Spleen (tissue), 11 donors: ENCODE results near the gene RYR2. TPM values are rescaled to one million over a fixed set of nuclear protein-coding genes. Genes with fewer than 3 reads are reported as not detected.

Source experiments
- DNase-seq: peaks from one replicate; pipeline ENCODE4 v3.0.0-alpha.2; 2020
- H3K27ac ChIP-seq, 8 donors: fragments of 200-600 bp; sonication (generic) in 7 of 8; 1 replicate in 4 of 8; 2 replicates in 4 of 8; pipeline versions ENCODE4 v1.5.0 to v1.8.0; 2016 to 2021; ENCODE audit warnings: inconsistent platforms in 4 of 8, mild to moderate bottlenecking in 4 of 8, moderate library complexity in 1 of 8
- H3K27me3 ChIP-seq, 7 donors: fragments of 200-600 bp; sonication (generic) in 6 of 7; replicated peaks in 1 of 7; 1 replicate in 4 of 7; 2 replicates in 3 of 7; pipeline versions ENCODE4 v1.5.0 to v1.8.0; 2016 to 2021; ENCODE audit warnings: inconsistent platforms in 3 of 7, mild to moderate bottlenecking in 1 of 7
- H3K36me3 ChIP-seq, 6 donors: fragments of 200-600 bp; sonication (generic) in 5 of 6; 1 replicate in 4 of 6; 2 replicates in 2 of 6; pipeline versions ENCODE4 v1.5.0 to v1.8.0; 2016 to 2021; ENCODE audit warnings: inconsistent platforms in 2 of 6
- H3K4me1 ChIP-seq, 6 donors: fragments of 200-600 bp; sonication (generic) in 5 of 6; 1 replicate in 3 of 6; 2 replicates in 3 of 6; pipeline versions ENCODE4 v1.5.0 to v1.8.0; 2016 to 2021; ENCODE audit warnings: inconsistent platforms in 3 of 6
- H3K4me3 ChIP-seq, 8 donors: fragments of 200-600 bp; sonication (generic) in 7 of 8; 1 replicate in 4 of 8; 2 replicates in 4 of 8; pipeline versions ENCODE4 v1.5.0 to v1.8.0; 2016 to 2021; ENCODE audit warnings: inconsistent platforms in 4 of 8, mild to moderate bottlenecking in 4 of 8, moderate library complexity in 2 of 8
- H3K9me3 ChIP-seq, 8 donors: fragments of 200-600 bp; sonication (generic) in 7 of 8; 1 replicate in 4 of 8; 2 replicates in 4 of 8; pipeline versions ENCODE4 v1.5.0 to v1.8.0; 2016 to 2021; ENCODE audit warnings: inconsistent platforms in 4 of 8
- POLR2A ChIP-seq, 3 donors: fragments of 450-650 bp; IDR thresholded peaks; one replicate each; pipeline ENCODE4 v1.5.1; 2017; ENCODE audit warnings: antibody characterized with exemption in 3 of 3, mild to moderate bottlenecking in 1 of 3
- POLR2AphosphoS5 ChIP-seq, 3 donors: sonication (generic); formaldehyde crosslinking; IDR thresholded peaks; one replicate each; pipeline ENCODE4 v1.5.1; 2017; ENCODE audit warnings: antibody characterized with exemption in 3 of 3
- WGBS, 5 donors: extraction: QIAGEN DNeasy Blood & Tissue Kit in 3 of 5; methylation state at CpG; one replicate each; pipeline versions ENCODE4 v1.1.5 to v1.1.7; 2013 to 2018; 5-methylcytosine and 5-hydroxymethylcytosine counted together
- intact Hi-C: fragments of 100-400 bp; cut with DNase I; formaldehyde crosslinking; loops from one replicate; pipeline ENCODE4 v1.15.0; 2023; ENCODE audit warnings: low total_unique reads
- polyA plus RNA-seq, 3 donors: library from polyadenylated mRNA; stranded (reverse); fragments of 200-250 nt; gene quantifications; one replicate each; pipeline ENCODE4 v1.2.1, GENCODE V29; 2013
- total RNA-seq, 7 donors: library from RNA; depleted of rRNA in 3 of 7; stranded (reverse); fragments of >200 nt in 3 of 7; fragmentation: NEBNext Ultra II Directional in 4 of 7; extraction: Animal tissue kit (Norgen Biotek cat#: 25700) in 4 of 7; gene quantifications; one replicate each; pipeline versions ENCODE4 v1.1.0 to v1.2.1, GENCODE V29; 2016 to 2021
- TF ChIP-seq, protein P1 (sequence below), 11 experiments: fragments of 200-600 bp in 7 of 11; fragments of 450-650 bp in 4 of 11; sonication (generic) in 4 of 11; IDR thresholded peaks in 8 of 11; conservative IDR thresholded peaks in 3 of 11; 1 replicate in 7 of 11; 2 replicates in 4 of 11; pipeline versions ENCODE4 v1.4.0 to v1.8.0; 2016 to 2021; ENCODE audit warnings: antibody characterized with exemption in 11 of 11, inconsistent platforms in 4 of 11, mild to moderate bottlenecking in 1 of 11
- donor health status: healthy with polysubstance abuse.
- donor health status: DM: no; HTN: no; CAD: no; lungs with moderate emphysema.
- donor health status: DM: no; HTN: no; CAD: no.
- donor health status: Bipolar disorder and iron deficiency.
- donor health status: healthy.
- donor health status: DM: no; HTN: no; CAD: no.
- donor health status: DM: yes; HTN: yes; CAD: no.

The RYR2 gene
- total and polyA plus RNA-seq, 10 donors: 0.12 to 7.1 (median 3.7) TPM

DNA sequence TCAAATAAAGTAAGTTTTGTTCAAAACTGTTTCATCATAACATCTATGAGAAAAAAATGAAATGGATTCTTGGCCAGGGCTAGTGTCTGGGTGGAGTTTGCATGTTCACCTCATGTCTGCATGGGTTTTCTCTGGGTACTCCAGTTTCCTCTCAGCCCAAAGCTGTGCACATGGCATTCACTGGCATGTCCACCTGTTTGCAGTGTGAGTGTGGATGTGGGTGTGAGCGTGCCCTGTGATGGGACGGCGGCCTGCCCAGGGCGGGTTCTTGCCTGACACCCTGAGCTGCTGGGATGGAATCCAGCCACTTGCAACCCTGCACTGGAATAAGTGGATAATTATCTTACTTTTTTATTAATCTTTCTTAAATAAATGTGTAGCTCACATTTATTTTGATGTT, 185.5 kb downstream of the RYR2 start:
- H3K9me3 ChIP-seq: no peaks in the 10 kb centered on the region
- no peaks in the 10 kb centered on the region for H3K36me3 ChIP-seq
- H3K27me3 ChIP-seq: no peaks in the 10 kb centered on the region
- H3K4me3 ChIP-seq: no peak overlapping the region
- no peaks in the 10 kb centered on the region for H3K4me1 ChIP-seq
- no peak for DNase-seq
- 91 to 96% (median 92%) methylated on average over 4 of the region's 4 CpGs for WGBS, 5 donors
- intact Hi-C loops: no loop called here
- no peak overlapping the region for H3K27ac ChIP-seq
- TF ChIP-seq POLR2A (IDR thresholded peaks at IDR 0.05) (no peak), POLR2AphosphoS5 (IDR thresholded peaks at IDR 0.05) (no peak)
- TF ChIP-seq, protein P1, sequence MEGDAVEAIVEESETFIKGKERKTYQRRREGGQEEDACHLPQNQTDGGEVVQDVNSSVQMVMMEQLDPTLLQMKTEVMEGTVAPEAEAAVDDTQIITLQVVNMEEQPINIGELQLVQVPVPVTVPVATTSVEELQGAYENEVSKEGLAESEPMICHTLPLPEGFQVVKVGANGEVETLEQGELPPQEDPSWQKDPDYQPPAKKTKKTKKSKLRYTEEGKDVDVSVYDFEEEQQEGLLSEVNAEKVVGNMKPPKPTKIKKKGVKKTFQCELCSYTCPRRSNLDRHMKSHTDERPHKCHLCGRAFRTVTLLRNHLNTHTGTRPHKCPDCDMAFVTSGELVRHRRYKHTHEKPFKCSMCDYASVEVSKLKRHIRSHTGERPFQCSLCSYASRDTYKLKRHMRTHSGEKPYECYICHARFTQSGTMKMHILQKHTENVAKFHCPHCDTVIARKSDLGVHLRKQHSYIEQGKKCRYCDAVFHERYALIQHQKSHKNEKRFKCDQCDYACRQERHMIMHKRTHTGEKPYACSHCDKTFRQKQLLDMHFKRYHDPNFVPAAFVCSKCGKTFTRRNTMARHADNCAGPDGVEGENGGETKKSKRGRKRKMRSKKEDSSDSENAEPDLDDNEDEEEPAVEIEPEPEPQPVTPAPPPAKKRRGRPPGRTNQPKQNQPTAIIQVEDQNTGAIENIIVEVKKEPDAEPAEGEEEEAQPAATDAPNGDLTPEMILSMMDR (IDR thresholded peaks at IDR 0.05 in 8 of 11, conservative IDR thresholded peaks at IDR 0.05 in 3 of 11): no peak

DNA sequence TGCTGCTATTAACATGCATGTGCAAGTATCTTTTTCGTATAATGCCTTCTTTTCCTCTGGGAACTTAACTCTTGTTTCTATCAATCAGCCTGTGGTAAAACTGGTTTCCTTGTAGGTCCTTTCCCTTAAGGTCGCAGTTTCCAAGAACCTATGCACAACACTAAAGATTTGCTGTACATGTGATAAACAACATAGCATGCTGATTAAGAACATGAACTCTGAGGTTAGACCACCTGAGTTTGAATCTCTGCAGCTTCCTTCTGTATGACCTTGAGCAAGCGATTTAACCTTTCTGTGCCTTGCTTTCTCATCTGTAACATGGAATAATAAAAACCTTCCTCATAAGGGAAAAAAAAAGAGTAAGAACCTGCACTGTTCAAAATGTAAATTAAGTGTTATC, 186.4 kb downstream of the RYR2 start:
- no peak for DNase-seq
- H3K36me3 ChIP-seq: no peaks in the 10 kb centered on the region
- intact Hi-C loops: no loop called here
- H3K4me1 ChIP-seq: no peaks in the 10 kb centered on the region
- H3K27me3 ChIP-seq: no peaks in the 10 kb centered on the region
- H3K9me3 ChIP-seq: no peaks in the 10 kb centered on the region
- H3K27ac ChIP-seq: no peak overlapping the region
- 68 to 91% (median 81%) methylated on average over 3 of the region's 3 CpGs for WGBS, 5 donors
- TF ChIP-seq POLR2AphosphoS5 (IDR thresholded peaks at IDR 0.05): no peak
- TF ChIP-seq POLR2A (IDR thresholded peaks at IDR 0.05): no peak
- TF ChIP-seq, protein P1 (IDR thresholded peaks at IDR 0.05 in 8 of 11, conservative IDR thresholded peaks at IDR 0.05 in 3 of 11): no peak
- no peak overlapping the region for H3K4me3 ChIP-seq

GRCh38 chr1:237229333-237229732, 187.3 kb downstream of the RYR2 start:
- TF ChIP-seq POLR2A (IDR thresholded peaks at IDR 0.05) (no peak), POLR2AphosphoS5 (IDR thresholded peaks at IDR 0.05) (no peak)
- TF ChIP-seq, protein P1 (IDR thresholded peaks at IDR 0.05 in 8 of 11, conservative IDR thresholded peaks at IDR 0.05 in 3 of 11): no peak
- H3K4me3 ChIP-seq: no peak overlapping the region
- H3K27me3 ChIP-seq: no peaks in the 10 kb centered on the region
- H3K27ac ChIP-seq: no peak overlapping the region
- H3K36me3 ChIP-seq: no peaks in the 10 kb centered on the region
- H3K9me3 ChIP-seq: no peaks in the 10 kb centered on the region
- intact Hi-C loops: no loop called here
- WGBS, 5 donors: 72 to 83% (median 75%) methylated on average over 6 of the region's 6 CpGs
- no peak for DNase-seq
- no peaks in the 10 kb centered on the region for H3K4me1 ChIP-seq

GRCh38 chr1:237232501-237232900, 190.5 kb downstream of the RYR2 start:
- intact Hi-C loops: no loop called here
- no peak for TF ChIP-seq POLR2A (IDR thresholded peaks at IDR 0.05)
- TF ChIP-seq POLR2AphosphoS5 (IDR thresholded peaks at IDR 0.05): no peak
- TF ChIP-seq, protein P1 (IDR thresholded peaks at IDR 0.05 in 8 of 11, conservative IDR thresholded peaks at IDR 0.05 in 3 of 11): no peak

More at GRCh38 chr1:237232501-237232900, 190.5 kb downstream of the RYR2 start:
- 55 to 76% (median 70%) methylated on average over 4 of the region's 4 CpGs for WGBS, 5 donors
- DNase-seq: no peak
- Histone ChIP-seq H3K27me3 (no peaks in the 10 kb centered on the region), H3K36me3 (no peaks in the 10 kb centered on the region), H3K4me1 (no peaks in the 10 kb centered on the region), H3K9me3 (no peaks in the 10 kb centered on the region), H3K27ac (no peak overlapping the region), H3K4me3 (no peak overlapping the region)
